GM12878 (cell line): ENCODE results near the gene NTM.

Source experiments
- POLR2A ChIP-seq: IDR thresholded peaks from 2 replicates; pipeline ENCODE4 v1.6.1; 2011; ENCODE audit warnings: low read depth, mild to moderate bottlenecking, low read length
- RAD21 ChIP-seq: IDR thresholded peaks from 2 replicates; pipeline ENCODE4 v1.6.1; 2011; ENCODE audit warnings: mild to moderate bottlenecking, low read depth, low read length, moderate library complexity; ENCODE audit not compliant: insufficient read depth
- ZNF274 ChIP-seq: IDR thresholded peaks from one replicate; pipeline ENCODE4 v1.8.0; 2011; ENCODE audit not compliant: insufficient read length, insufficient read depth
- TF ChIP-seq, protein P1 (sequence below), 3 experiments: IDR thresholded peaks in 2 of 3; conservative IDR thresholded peaks in 1 of 3; 2 replicates each; pipeline ENCODE4 v1.5.1; 2011; ENCODE audit warnings: low read depth in 3 of 3, low read length in 3 of 3, mild to moderate bottlenecking in 3 of 3, control low read depth in 2 of 3, moderate library complexity in 2 of 3, inconsistent platforms in 1 of 3, mixed read lengths in 1 of 3; ENCODE audit not compliant: control insufficient read depth in 2 of 3, insufficient read depth in 1 of 3; ENCODE audit errors: extremely low read depth in 1 of 3

DNA sequence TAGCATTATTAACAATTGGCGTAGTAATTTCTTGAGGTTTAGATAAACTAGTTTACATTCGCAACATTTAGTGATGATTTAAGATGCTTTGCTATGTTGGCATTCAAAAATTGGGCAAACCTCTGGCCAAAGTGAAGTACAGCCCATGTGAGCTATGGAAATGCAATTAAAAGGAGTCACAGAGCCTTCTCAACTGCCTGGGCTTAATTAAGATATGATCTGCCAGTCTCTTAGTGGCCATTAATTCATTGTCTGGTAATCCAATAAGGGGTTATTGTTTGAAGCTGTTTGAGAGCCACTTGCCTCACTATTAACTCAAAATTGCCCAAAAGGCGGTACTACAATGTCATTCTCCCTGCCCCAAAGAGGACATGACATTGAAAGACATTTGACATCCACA is 608.9 kb downstream of the NTM start:
- TF ChIP-seq ZNF274, result no peak
- TF ChIP-seq POLR2A, result no peak
- TF ChIP-seq RAD21, result no peak
- TF ChIP-seq, protein P1, sequence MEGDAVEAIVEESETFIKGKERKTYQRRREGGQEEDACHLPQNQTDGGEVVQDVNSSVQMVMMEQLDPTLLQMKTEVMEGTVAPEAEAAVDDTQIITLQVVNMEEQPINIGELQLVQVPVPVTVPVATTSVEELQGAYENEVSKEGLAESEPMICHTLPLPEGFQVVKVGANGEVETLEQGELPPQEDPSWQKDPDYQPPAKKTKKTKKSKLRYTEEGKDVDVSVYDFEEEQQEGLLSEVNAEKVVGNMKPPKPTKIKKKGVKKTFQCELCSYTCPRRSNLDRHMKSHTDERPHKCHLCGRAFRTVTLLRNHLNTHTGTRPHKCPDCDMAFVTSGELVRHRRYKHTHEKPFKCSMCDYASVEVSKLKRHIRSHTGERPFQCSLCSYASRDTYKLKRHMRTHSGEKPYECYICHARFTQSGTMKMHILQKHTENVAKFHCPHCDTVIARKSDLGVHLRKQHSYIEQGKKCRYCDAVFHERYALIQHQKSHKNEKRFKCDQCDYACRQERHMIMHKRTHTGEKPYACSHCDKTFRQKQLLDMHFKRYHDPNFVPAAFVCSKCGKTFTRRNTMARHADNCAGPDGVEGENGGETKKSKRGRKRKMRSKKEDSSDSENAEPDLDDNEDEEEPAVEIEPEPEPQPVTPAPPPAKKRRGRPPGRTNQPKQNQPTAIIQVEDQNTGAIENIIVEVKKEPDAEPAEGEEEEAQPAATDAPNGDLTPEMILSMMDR (IDR thresholded peaks at IDR 0.05 in 2 of 3, conservative IDR thresholded peaks at IDR 0.05 in 1 of 3; ENCODE audit: control insufficient read depth in 2 of 3, extremely low read depth in 1 of 3, insufficient read depth in 1 of 3, low read depth in 3 of 3, low read length in 3 of 3), result no peak
